H9 (cell line): ENCODE results near the gene TTC23. TPM values are rescaled to one million over a fixed set of nuclear protein-coding genes. Genes with fewer than 3 reads are reported as not detected.

Experiments used
- DNase-seq: peaks from one replicate; pipeline ENCODE4 v3.0.0-alpha.2; 2017
- H2AFZ ChIP-seq: one replicate; pipeline ENCODE4 v1.6.1; 2013; ENCODE audit warnings: mild to moderate bottlenecking, low read length, control low read depth, moderate library complexity
- H2AK5ac ChIP-seq: 2 replicates; pipeline ENCODE4 v1.6.1; 2013; ENCODE audit warnings: low read length, control low read depth, mixed read lengths; ENCODE audit not compliant: insufficient read length
- H2BK120ac ChIP-seq: one replicate; pipeline ENCODE4 v1.6.1; 2013; ENCODE audit warnings: low read depth, mild to moderate bottlenecking, low read length, control low read depth, inconsistent platforms; ENCODE audit not compliant: poor library complexity, severe bottlenecking
- H2BK12ac ChIP-seq: 2 replicates; pipeline ENCODE4 v1.6.1; 2013; ENCODE audit warnings: low read length, control low read depth, mixed read lengths, low read depth; ENCODE audit not compliant: insufficient read length
- H2BK15ac ChIP-seq: 2 replicates; pipeline ENCODE4 v1.6.1; 2013; ENCODE audit warnings: low read depth, low read length, control low read depth
- H2BK20ac ChIP-seq: one replicate; pipeline ENCODE4 v1.6.1; 2013; ENCODE audit warnings: low read depth, mild to moderate bottlenecking, low read length, control low read depth, inconsistent platforms; ENCODE audit not compliant: poor library complexity, severe bottlenecking
- H2BK5ac ChIP-seq: 2 replicates; pipeline ENCODE4 v1.6.1; 2013; ENCODE audit warnings: low read length, control low read depth, mixed read lengths; ENCODE audit not compliant: insufficient read length
- H3K14ac ChIP-seq: 2 replicates; pipeline ENCODE4 v1.6.1; 2013; ENCODE audit warnings: low read length, control low read depth; ENCODE audit not compliant: insufficient read depth
- H3K18ac ChIP-seq: 2 replicates; pipeline ENCODE4 v1.6.1; 2013; ENCODE audit warnings: low read depth, mild to moderate bottlenecking, mixed read lengths, low read length, control low read depth; ENCODE audit not compliant: insufficient read length
- H3K23ac ChIP-seq: 2 replicates; pipeline ENCODE4 v1.6.1; 2013; ENCODE audit warnings: low read length, control low read depth, mixed read lengths, low read depth; ENCODE audit not compliant: insufficient read length
- H3K23me2 ChIP-seq: 2 replicates; pipeline ENCODE4 v1.6.1; 2013; ENCODE audit warnings: low read depth, mild to moderate bottlenecking, mixed read lengths, low read length, control low read depth; ENCODE audit not compliant: insufficient read length, poor library complexity, severe bottlenecking
- H3K27ac ChIP-seq: 2 replicates; pipeline ENCODE4 v1.5.1; 2013; ENCODE audit warnings: low read length, control low read depth, mixed read lengths, low read depth; ENCODE audit not compliant: insufficient read length
- H3K27me3 ChIP-seq: 2 replicates; pipeline ENCODE4 v1.6.1; 2013; ENCODE audit warnings: low read length, control low read depth, inconsistent platforms; ENCODE audit not compliant: insufficient read depth
- H3K4ac ChIP-seq: 2 replicates; pipeline ENCODE4 v1.6.1; 2013; ENCODE audit warnings: low read depth, mild to moderate bottlenecking, control low read depth, inconsistent platforms, low read length, moderate library complexity
- H3K4me1 ChIP-seq: 2 replicates; pipeline ENCODE4 v1.6.1; 2013; ENCODE audit warnings: low read length, control low read depth, inconsistent platforms; ENCODE audit not compliant: insufficient read depth
- H3K4me2 ChIP-seq: 2 replicates; pipeline ENCODE4 v1.6.1; 2013; ENCODE audit warnings: low read length, control low read depth, mixed read lengths; ENCODE audit not compliant: insufficient read length, insufficient read depth
- H3K56ac ChIP-seq: 2 replicates; pipeline ENCODE4 v1.6.1; 2013; ENCODE audit warnings: low read depth, mild to moderate bottlenecking, mixed read lengths, low read length, control low read depth; ENCODE audit not compliant: insufficient read length
- H3K79me1 ChIP-seq: 2 replicates; pipeline ENCODE4 v1.6.1; 2013; ENCODE audit warnings: low read depth, mild to moderate bottlenecking, moderate library complexity, low read length, control low read depth, inconsistent platforms; ENCODE audit not compliant: insufficient read depth, poor library complexity, severe bottlenecking
- H3K79me2 ChIP-seq: 2 replicates; pipeline ENCODE4 v1.6.1; 2013; ENCODE audit warnings: low read length, control low read depth, inconsistent platforms; ENCODE audit not compliant: insufficient read depth
- H3K9ac ChIP-seq: 2 replicates; pipeline ENCODE4 v1.6.1; 2013; ENCODE audit warnings: low read length, control low read depth, mixed read lengths; ENCODE audit not compliant: insufficient read length; ENCODE audit errors: extremely low read depth
- H3K9me3 ChIP-seq: one replicate; pipeline ENCODE4 v1.6.1; 2013; ENCODE audit warnings: low read depth, low read length, inconsistent platforms; ENCODE audit not compliant: control insufficient read depth
- H3T11ph ChIP-seq: one replicate; pipeline ENCODE4 v1.6.1; 2013; ENCODE audit warnings: mild to moderate bottlenecking, low read length, control low read depth, inconsistent platforms
- H4K20me1 ChIP-seq: one replicate; pipeline ENCODE4 v1.6.1; 2013; ENCODE audit not compliant: control insufficient read depth, insufficient read length, insufficient read depth
- H4K5ac ChIP-seq: 2 replicates; pipeline ENCODE4 v1.6.1; 2013; ENCODE audit warnings: low read depth, mild to moderate bottlenecking, mixed read lengths, low read length, control low read depth; ENCODE audit not compliant: insufficient read length
- H4K8ac ChIP-seq: replicated peaks from 2 replicates; pipeline ENCODE4 v1.6.1; 2013; ENCODE audit warnings: low read length, control low read depth, mixed read lengths, low read depth; ENCODE audit not compliant: insufficient read length
- H4K91ac ChIP-seq: 2 replicates; pipeline ENCODE4 v1.6.1; 2013; ENCODE audit warnings: low read depth, mild to moderate bottlenecking, moderate library complexity, mixed read lengths, low read length, control low read depth; ENCODE audit not compliant: insufficient read length
- H3K27ac Mint-ChIP-seq, 3 experiments: 2 replicates in 2 of 3; 3 replicates in 1 of 3; pipeline ENCODE4 v1.8.0; 2020 to 2021; ENCODE audit warnings: mixed read lengths in 3 of 3, mild to moderate bottlenecking in 1 of 3, moderate library complexity in 1 of 3
- H3K27me3 Mint-ChIP-seq: 2 replicates; pipeline ENCODE4 v1.8.0; 2021; ENCODE audit warnings: low read depth, mild to moderate bottlenecking, moderate library complexity, mixed read lengths
- H3K36me3 Mint-ChIP-seq, 3 experiments: 2 replicates in 2 of 3; 3 replicates in 1 of 3; pipeline ENCODE4 v1.8.0; 2020 to 2021; ENCODE audit warnings: low read depth in 3 of 3, mixed read lengths in 3 of 3; ENCODE audit not compliant: insufficient read depth in 1 of 3
- H3K4me1 Mint-ChIP-seq, 2 experiments: 2 replicates each; pipeline ENCODE4 v1.8.0; 2020; ENCODE audit warnings: mixed read lengths in 2 of 2
- H3K4me3 Mint-ChIP-seq, 2 experiments: 2 replicates in 1 of 2; 3 replicates in 1 of 2; pipeline ENCODE4 v1.8.0; 2020 to 2021; ENCODE audit warnings: mild to moderate bottlenecking in 2 of 2, mixed read lengths in 2 of 2, moderate library complexity in 1 of 2
- H3K9me3 Mint-ChIP-seq, 2 experiments: 2 replicates in 1 of 2; 3 replicates in 1 of 2; pipeline ENCODE4 v1.8.0; 2020; ENCODE audit warnings: mild to moderate bottlenecking in 2 of 2, mixed read lengths in 2 of 2, moderate library complexity in 1 of 2
- CTCF ChIP-seq: fragments of 200-600 bp; sonication (generic); conservative IDR thresholded peaks from 3 replicates; pipeline ENCODE4 v1.8.0; 2021; ENCODE audit warnings: antibody characterized with exemption, mild to moderate bottlenecking
- WGBS: extraction: QIAGEN DNeasy Blood & Tissue Kit; methylation state at CpG from one replicate; pipeline ENCODE4 v1.1.7; 2013; ENCODE audit warnings: missing lambda C conversion rate, low lambda C conversion rate, mixed read lengths; ENCODE audit not compliant: insufficient read length; ENCODE audit errors: extremely low coverage; 5-methylcytosine and 5-hydroxymethylcytosine counted together
- total RNA-seq: library from RNA; stranded (reverse); gene quantifications from 2 replicates; pipeline ENCODE4 v1.2.1, GENCODE V29; 2021

Gene TTC23
- total RNA-seq, 1 experiment from 2014 or later: 14.3 TPM

DNA sequence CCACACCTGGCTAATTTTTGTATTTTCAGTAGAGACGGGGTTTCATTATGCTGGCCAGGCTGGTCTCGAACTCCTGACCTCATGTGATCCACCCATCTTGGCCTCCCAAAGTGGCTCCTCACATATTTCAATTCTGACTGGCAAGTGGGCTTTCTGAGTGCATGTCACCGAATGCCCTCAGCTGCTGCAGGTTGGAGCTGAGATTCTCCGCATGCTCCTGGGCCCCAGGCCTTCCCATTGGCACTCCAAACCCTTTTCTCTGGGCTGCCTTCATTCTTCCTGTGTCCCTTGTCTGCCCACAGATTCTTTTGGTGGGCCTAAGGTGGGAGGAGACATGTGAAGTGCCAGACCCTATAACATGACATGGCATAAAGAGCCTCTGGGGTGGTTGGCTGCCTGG is 77.2 kb downstream of the TTC23 start:
- Histone ChIP-seq H3K79me1 (no peaks in the 10 kb centered on the region), H3K27me3 (no peaks in the 10 kb centered on the region), H3K79me2 (no peaks in the 10 kb centered on the region), H2BK120ac (no peak overlapping the region), H2BK20ac (no peak overlapping the region), H3K4me1 (no peaks in the 10 kb centered on the region), H2BK15ac (no peak overlapping the region), H3K56ac (no peak overlapping the region), H2AK5ac (no peak overlapping the region), H3T11ph (no peak overlapping the region), H3K9me3 (no peaks in the 10 kb centered on the region), H2BK5ac (no peak overlapping the region), H2BK12ac (no peak overlapping the region), H2AFZ (no peak overlapping the region), H3K23ac (no peak overlapping the region), H3K18ac (no peak overlapping the region), H3K4me2 (no peak overlapping the region), H4K20me1 (no peaks in the 10 kb centered on the region), H3K9ac (no peak overlapping the region), H3K27ac (no peak overlapping the region), H4K5ac (no peak overlapping the region), H3K23me2 (no peaks in the 10 kb centered on the region), H4K91ac (no peak overlapping the region), H4K8ac (no peak overlapping the region), H3K14ac (no peak overlapping the region), H3K4ac (no peak overlapping the region)
- H3K9me3 Mint-ChIP-seq: no peaks in the 10 kb centered on the region
- no CpG with 5 or more reads among the region's 4 CpGs for WGBS
- H3K4me1 Mint-ChIP-seq: no peaks in the 10 kb centered on the region
- no peak for TF ChIP-seq CTCF
- H3K36me3 Mint-ChIP-seq: peaks cover 0 to 20% (median 9%) of the 10 kb centered on the region in 3 experiments; a peak in 6 of 7 replicates
- no peak overlapping the region for H3K4me3 Mint-ChIP-seq
- peak overlapping the region in 2 of 3 experiments; percentile 64 to 67; a peak in 3 of 7 replicates for H3K27ac Mint-ChIP-seq
- no peak for DNase-seq
- no peaks in the 10 kb centered on the region for H3K27me3 Mint-ChIP-seq
